OCI-LY7 (cell line): ENCODE measurements around the gene HPSE2. TPM values are rescaled to one million over a fixed set of nuclear protein-coding genes. Genes with fewer than 3 reads are reported as not detected.

Source experiments
- BruUV-seq: library from RNA; stranded (reverse); fragments of 400-500 nt; replicated peaks from 2 replicates; lab custom pipeline; 2021; lab: Mats Ljungman, UMichigan
- CTCF ChIA-PET: fragments of 300-600 bp; sonication (Branson Sonifier 250); formaldehyde crosslinking; loops from one replicate; lab custom pipeline; 2022; ENCODE audit warnings: antibody characterized with exemption; ENCODE audit not compliant: unreplicated experiment; lab: Charles Lee
- POLR2A ChIA-PET: fragments of 300-600 bp; sonication (Branson Sonifier 250); formaldehyde crosslinking; loops from one replicate; lab custom pipeline; 2022; ENCODE audit warnings: antibody characterized with exemption; lab: Charles Lee
- DNase-seq: peaks from one replicate; pipeline ENCODE4 v3.0.0-alpha.2; 2015; ENCODE audit warnings: low spot score
- H2AFZ ChIP-seq: fragments of 200-600 bp; sonication (generic), shearing (Covaris generic); 2 replicates; pipeline ENCODE4 v1.6.1; 2014; ENCODE audit warnings: mild to moderate bottlenecking, antibody characterized with exemption, low read length, moderate library complexity
- H3K27ac ChIP-seq: fragments of 200-600 bp; sonication (generic); 2 replicates; pipeline ENCODE4 v1.5.1; 2014; ENCODE audit warnings: mixed run types, low read depth, mild to moderate bottlenecking, moderate library complexity, low read length, inconsistent platforms; ENCODE audit not compliant: poor library complexity, severe bottlenecking
- H3K36me3 ChIP-seq: fragments of 200-600 bp; sonication (generic); 2 replicates; pipeline ENCODE4 v1.6.1; 2014; ENCODE audit warnings: mild to moderate bottlenecking, antibody characterized with exemption, low read length, moderate library complexity, mixed read lengths; ENCODE audit not compliant: insufficient read depth
- H3K4me1 ChIP-seq: fragments of 200-600 bp; sonication (generic); 2 replicates; pipeline ENCODE4 v1.5.1; 2014; ENCODE audit warnings: mild to moderate bottlenecking, low read length; ENCODE audit not compliant: insufficient read depth, poor library complexity, severe bottlenecking
- H3K4me2 ChIP-seq: fragments of 200-600 bp; sonication (generic); 2 replicates; pipeline ENCODE4 v1.6.1; 2014; ENCODE audit warnings: mild to moderate bottlenecking, low read length
- H3K4me3 ChIP-seq: fragments of 200-600 bp; sonication (generic); 2 replicates; pipeline ENCODE4 v1.5.1; 2014; ENCODE audit warnings: mild to moderate bottlenecking, low read depth, low read length; ENCODE audit not compliant: poor library complexity, severe bottlenecking
- H3K79me2 ChIP-seq: fragments of 200-600 bp; sonication (generic); 2 replicates; pipeline ENCODE4 v1.6.1; 2016; ENCODE audit warnings: low read depth, mild to moderate bottlenecking, low read length, moderate library complexity, mixed read lengths; ENCODE audit not compliant: insufficient read depth
- H3K9me2 ChIP-seq: fragments of 200-600 bp; sonication (generic); 2 replicates; pipeline ENCODE4 v1.6.1; 2016; ENCODE audit warnings: mild to moderate bottlenecking, low read length, mixed read lengths; ENCODE audit not compliant: insufficient read depth
- H3K9me3 ChIP-seq: fragments of 200-600 bp; sonication (generic); 2 replicates; pipeline ENCODE4 v1.6.1; 2014; ENCODE audit warnings: mild to moderate bottlenecking, mixed run types, low read length, mixed read lengths
- H4K20me1 ChIP-seq: fragments of 200-600 bp; sonication (generic); 2 replicates; pipeline ENCODE4 v1.6.1; 2014; ENCODE audit warnings: mild to moderate bottlenecking, antibody characterized with exemption, low read length, moderate library complexity, mixed read lengths; ENCODE audit not compliant: insufficient read depth
- EZH2phosphoT487 ChIP-seq: fragments of 200-600 bp; sonication (generic); IDR thresholded peaks from 2 replicates; pipeline ENCODE4 v1.6.1; 2018; ENCODE audit warnings: low read depth, borderline replicate concordance, mild to moderate bottlenecking, mixed run types, antibody characterized with exemption, low read length, moderate library complexity, mixed read lengths
- intact Hi-C: fragments of 100-400 bp; cut with micrococcal nuclease; formaldehyde crosslinking; loops from one replicate; pipeline ENCODE4 v1.10.0; 2022; ENCODE audit not compliant: unreplicated experiment
- total RNA-seq, 2 experiments: library from RNA; depleted of rRNA in 1 of 2; stranded (reverse); fragments of >200 nt in 1 of 2; shearing (Covaris generic) in 1 of 2; gene quantifications; 2 replicates each; pipeline ENCODE4 v1.2.3, GENCODE V29; 2014 to 2022
- TF ChIP-seq, protein P1 (sequence below): fragments of 200-600 bp; sonication (generic); conservative IDR thresholded peaks from 2 replicates; pipeline ENCODE4 v1.5.1; 2014; ENCODE audit warnings: mild to moderate bottlenecking, antibody characterized with exemption, low read length, moderate library complexity, mixed read lengths

HPSE2 gene
- total RNA-seq, 2 experiments from 2014 or later = not detected

GRCh38 chr10:99125879-99126278 is 109.8 kb downstream of the HPSE2 start:
- H3K36me3 ChIP-seq = no peaks in the 10 kb centered on the region
- no peaks in the 10 kb centered on the region for H3K79me2 ChIP-seq
- ChIA-PET CTCF (no interaction called here), POLR2A (no interaction called here)
- H4K20me1 ChIP-seq = no peaks in the 10 kb centered on the region
- BruUV-seq = no TSS peak
- H3K4me1 ChIP-seq = no peaks in the 10 kb centered on the region
- H2AFZ ChIP-seq = no peak overlapping the region
- TF ChIP-seq, protein P1, sequence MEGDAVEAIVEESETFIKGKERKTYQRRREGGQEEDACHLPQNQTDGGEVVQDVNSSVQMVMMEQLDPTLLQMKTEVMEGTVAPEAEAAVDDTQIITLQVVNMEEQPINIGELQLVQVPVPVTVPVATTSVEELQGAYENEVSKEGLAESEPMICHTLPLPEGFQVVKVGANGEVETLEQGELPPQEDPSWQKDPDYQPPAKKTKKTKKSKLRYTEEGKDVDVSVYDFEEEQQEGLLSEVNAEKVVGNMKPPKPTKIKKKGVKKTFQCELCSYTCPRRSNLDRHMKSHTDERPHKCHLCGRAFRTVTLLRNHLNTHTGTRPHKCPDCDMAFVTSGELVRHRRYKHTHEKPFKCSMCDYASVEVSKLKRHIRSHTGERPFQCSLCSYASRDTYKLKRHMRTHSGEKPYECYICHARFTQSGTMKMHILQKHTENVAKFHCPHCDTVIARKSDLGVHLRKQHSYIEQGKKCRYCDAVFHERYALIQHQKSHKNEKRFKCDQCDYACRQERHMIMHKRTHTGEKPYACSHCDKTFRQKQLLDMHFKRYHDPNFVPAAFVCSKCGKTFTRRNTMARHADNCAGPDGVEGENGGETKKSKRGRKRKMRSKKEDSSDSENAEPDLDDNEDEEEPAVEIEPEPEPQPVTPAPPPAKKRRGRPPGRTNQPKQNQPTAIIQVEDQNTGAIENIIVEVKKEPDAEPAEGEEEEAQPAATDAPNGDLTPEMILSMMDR = no peak
- TF ChIP-seq EZH2phosphoT487 = no peak
- no peak for DNase-seq
- H3K9me3 ChIP-seq = no peaks in the 10 kb centered on the region
- intact Hi-C loops = no loop called here
- no peak overlapping the region for H3K4me2 ChIP-seq
- H3K9me2 ChIP-seq = no peaks in the 10 kb centered on the region
- H3K27ac ChIP-seq = no peak overlapping the region
- H3K4me3 ChIP-seq = no peak overlapping the region

- CTCF ChIA-PET = no interaction called here
- Histone ChIP-seq H3K9me3 (no peaks in the 10 kb centered on the region), H3K36me3 (no peaks in the 10 kb centered on the region), H3K9me2 (no peaks in the 10 kb centered on the region), H3K79me2 (no peaks in the 10 kb centered on the region), H4K20me1 (no peaks in the 10 kb centered on the region), H3K4me3 (no peak overlapping the region), H3K4me2 (no peak overlapping the region), H3K4me1 (no peaks in the 10 kb centered on the region), H3K27ac (no peak overlapping the region), H2AFZ (no peak overlapping the region)
- BruUV-seq = no TSS peak
- intact Hi-C loops = no loop called here
- POLR2A ChIA-PET = no interaction called here
- no peak for DNase-seq
- TF ChIP-seq, protein P1 = no peak
- TF ChIP-seq EZH2phosphoT487 = no peak
Observed at GRCh38 chr10:99124376-99124775, 111.3 kb downstream of the HPSE2 start.

GRCh38 chr10:99123851-99124250 is 111.8 kb downstream of the HPSE2 start:
- H3K36me3 ChIP-seq = no peaks in the 10 kb centered on the region
- no peak for DNase-seq
- no peak overlapping the region for H3K4me2 ChIP-seq
- H3K4me1 ChIP-seq = no peaks in the 10 kb centered on the region
- H4K20me1 ChIP-seq = no peaks in the 10 kb centered on the region
- no TSS peak for BruUV-seq
- TF ChIP-seq, protein P1 = no peak
- TF ChIP-seq EZH2phosphoT487 = no peak
- no peaks in the 10 kb centered on the region for H3K79me2 ChIP-seq
- H3K27ac ChIP-seq = no peak overlapping the region
- H3K9me2 ChIP-seq = no peaks in the 10 kb centered on the region
- intact Hi-C loops = no loop called here
- ChIA-PET CTCF (no interaction called here), POLR2A (no interaction called here)
- no peak overlapping the region for H3K4me3 ChIP-seq
- H3K9me3 ChIP-seq = no peaks in the 10 kb centered on the region
- H2AFZ ChIP-seq = no peak overlapping the region
